Measurements from ENCODE around the gene ENTR1. TPM values are rescaled to one million over a fixed set of nuclear protein-coding genes. Genes with fewer than 3 reads are reported as not detected.

Gene ENTR1
- total RNA-seq, 1 donor from 2014 or later: 60.4 TPM

GRCh38 chr9:136381311-136381710 lies 29.1 kb downstream of the ENTR1 start:
- no peaks in the 10 kb centered on the region for H3K4me1 ChIP-seq
- TF ChIP-seq POLR2A (IDR thresholded peaks at IDR 0.05): no peak
- TF ChIP-seq CTCF (IDR thresholded peaks at IDR 0.05): no peak
- TF ChIP-seq POLR2AphosphoS5 (IDR thresholded peaks at IDR 0.05; ENCODE audit: insufficient read depth in 1 of 2, low read depth in 1 of 2): no peak
- no peak overlapping the region for H3K27ac ChIP-seq
- no peak for DNase-seq (ENCODE audit: extremely low spot score in 2 of 2)
- intact Hi-C loops (cut with DNase I): no loop called here
- H3K27me3 ChIP-seq: no peaks in the 10 kb centered on the region
- no peaks in the 10 kb centered on the region for H3K9me3 ChIP-seq
- no peak overlapping the region for H3K4me3 ChIP-seq
- H3K36me3 ChIP-seq: peaks cover 0 to 54% of the 10 kb centered on the region in 2 donors

- Histone ChIP-seq H3K27me3 (no peaks in the 10 kb centered on the region), H3K27ac (no peak overlapping the region), H3K36me3 (peaks cover 0 to 54% of the 10 kb centered on the region in 2 donors), H3K9me3 (no peaks in the 10 kb centered on the region), H3K4me1 (no peaks in the 10 kb centered on the region), H3K4me3 (no peak overlapping the region)
- TF ChIP-seq POLR2A (IDR thresholded peaks at IDR 0.05) (no peak), CTCF (IDR thresholded peaks at IDR 0.05) (no peak), POLR2AphosphoS5 (IDR thresholded peaks at IDR 0.05; ENCODE audit: insufficient read depth in 1 of 2, low read depth in 1 of 2) (no peak)
- intact Hi-C loops (cut with DNase I): no loop called here
- no peak for DNase-seq (ENCODE audit: extremely low spot score in 2 of 2)
Measured at GRCh38 chr9:136380381-136380780, 30.0 kb downstream of the ENTR1 start.

GRCh38 chr9:136379891-136380290 lies 30.5 kb downstream of the ENTR1 start:
- no peak overlapping the region for H3K4me3 ChIP-seq
- H3K27ac ChIP-seq: no peak overlapping the region
- H3K9me3 ChIP-seq: no peaks in the 10 kb centered on the region
- H3K36me3 ChIP-seq: peaks cover 0 to 51% of the 10 kb centered on the region in 2 donors
- H3K27me3 ChIP-seq: no peaks in the 10 kb centered on the region
- no peak for DNase-seq (ENCODE audit: extremely low spot score in 2 of 2)
- H3K4me1 ChIP-seq: no peaks in the 10 kb centered on the region
- TF ChIP-seq POLR2A (IDR thresholded peaks at IDR 0.05): no peak
- TF ChIP-seq CTCF (IDR thresholded peaks at IDR 0.05): no peak
- TF ChIP-seq POLR2AphosphoS5 (IDR thresholded peaks at IDR 0.05; ENCODE audit: insufficient read depth in 1 of 2, low read depth in 1 of 2): no peak
- intact Hi-C loops (cut with DNase I): no loop called here

- no peaks in the 10 kb centered on the region for H3K9me3 ChIP-seq
- intact Hi-C loops (cut with DNase I): no loop called here
- DNase-seq (ENCODE audit: extremely low spot score in 2 of 2): no peak
- no peak overlapping the region for H3K27ac ChIP-seq
- H3K4me3 ChIP-seq: no peak overlapping the region
- no peaks in the 10 kb centered on the region for H3K27me3 ChIP-seq
- no peaks in the 10 kb centered on the region for H3K4me1 ChIP-seq
- H3K36me3 ChIP-seq: peaks cover 0 to 46% of the 10 kb centered on the region in 2 donors
- TF ChIP-seq POLR2AphosphoS5 (IDR thresholded peaks at IDR 0.05; ENCODE audit: insufficient read depth in 1 of 2, low read depth in 1 of 2) (no peak), CTCF (IDR thresholded peaks at IDR 0.05) (no peak)
Measured at GRCh38 chr9:136379401-136379800, 31.0 kb downstream of the ENTR1 start.

GRCh38 chr9:136379003-136379287 lies 31.5 kb downstream of the ENTR1 start:
- TF ChIP-seq CTCF (IDR thresholded peaks at IDR 0.05) (no peak), POLR2A (IDR thresholded peaks at IDR 0.05) (no peak), POLR2AphosphoS5 (IDR thresholded peaks at IDR 0.05; ENCODE audit: insufficient read depth in 1 of 2, low read depth in 1 of 2) (no peak)
- DNase-seq (ENCODE audit: extremely low spot score in 2 of 2): no peak
- H3K27ac ChIP-seq: no peak overlapping the region
- no peaks in the 10 kb centered on the region for H3K4me1 ChIP-seq
- H3K9me3 ChIP-seq: no peaks in the 10 kb centered on the region
- intact Hi-C loops (cut with DNase I): no loop called here
- no peak overlapping the region for H3K4me3 ChIP-seq
- H3K27me3 ChIP-seq: no peaks in the 10 kb centered on the region
- H3K36me3 ChIP-seq: peaks cover 0 to 41% of the 10 kb centered on the region in 2 donors

Data from vagina (tissue), 2 donors.